ENCODE measurements around the gene HOXB5. TPM values are rescaled to one million over a fixed set of nuclear protein-coding genes. Genes with fewer than 3 reads are reported as not detected.

HOXB5 gene
- total RNA-seq, 1 donor from 2014 or later, result not detected

- DNase-seq (ENCODE audit: low spot score), result no peak
Measured at GRCh38 chr17:48568499-48569239, 24.9 kb downstream of the HOXB5 start.

GRCh38 chr17:48567646-48568354 is 25.8 kb downstream of the HOXB5 start:
- intact Hi-C loops (cut with DNase I), result no loop called here
- no peak for DNase-seq (ENCODE audit: low spot score)

More at GRCh38 chr17:48568499-48569239, 24.9 kb downstream of the HOXB5 start:
- intact Hi-C loops (cut with DNase I), result no loop called here

DNA sequence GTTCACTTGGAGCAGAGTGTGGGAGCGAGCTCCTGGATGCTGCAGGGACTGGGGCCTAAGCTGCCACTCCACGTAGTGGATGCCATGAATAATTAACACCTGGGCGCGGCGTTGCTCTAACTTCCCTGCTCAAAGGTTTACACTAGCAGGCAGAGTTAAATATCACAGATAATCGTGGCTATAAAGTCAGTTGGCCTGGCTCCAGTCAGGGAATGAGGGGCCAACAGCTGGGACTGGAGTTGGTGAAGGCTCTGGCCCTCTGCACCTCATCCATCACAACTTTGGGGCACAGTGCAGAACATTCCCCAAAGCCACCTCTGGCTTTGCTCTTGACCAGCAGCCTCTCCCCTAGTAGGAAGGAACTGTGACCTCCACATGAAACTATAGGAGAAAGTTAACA is 26.4 kb downstream of the HOXB5 start:
- DNase-seq (ENCODE audit: low spot score), result no peak
- intact Hi-C loops (cut with DNase I), result no loop called here

DNA sequence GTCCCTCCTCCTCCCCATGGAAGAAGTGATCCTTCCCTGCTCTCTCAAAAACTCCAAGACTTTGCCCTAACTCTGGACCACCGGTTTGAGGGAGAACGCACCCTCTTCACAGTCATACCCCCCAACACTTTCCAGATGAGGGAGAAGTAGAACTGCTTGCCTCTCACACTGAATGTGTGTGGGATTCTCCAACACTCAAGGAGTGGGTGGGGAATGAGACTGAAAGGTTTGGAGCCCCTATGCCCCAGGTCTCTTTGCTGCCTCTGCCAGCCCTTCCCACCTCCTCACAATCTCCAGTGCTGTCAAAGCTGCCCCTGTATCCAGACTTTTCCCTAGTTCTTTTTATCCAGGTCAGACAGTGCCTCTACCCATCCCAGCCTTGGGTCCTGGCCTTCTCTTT is 26.9 kb downstream of the HOXB5 start:
- intact Hi-C loops (cut with DNase I), result no loop called here
- no peak for DNase-seq (ENCODE audit: low spot score)

GRCh38 chr17:48565925-48566710 is 27.5 kb downstream of the HOXB5 start:
- no peak for DNase-seq (ENCODE audit: low spot score)
- intact Hi-C loops (cut with DNase I), result no loop called here

GRCh38 chr17:48565022-48565554 is 28.5 kb downstream of the HOXB5 start:
- intact Hi-C loops (cut with DNase I), result no loop called here
- DNase-seq (ENCODE audit: low spot score), result no peak

DNA sequence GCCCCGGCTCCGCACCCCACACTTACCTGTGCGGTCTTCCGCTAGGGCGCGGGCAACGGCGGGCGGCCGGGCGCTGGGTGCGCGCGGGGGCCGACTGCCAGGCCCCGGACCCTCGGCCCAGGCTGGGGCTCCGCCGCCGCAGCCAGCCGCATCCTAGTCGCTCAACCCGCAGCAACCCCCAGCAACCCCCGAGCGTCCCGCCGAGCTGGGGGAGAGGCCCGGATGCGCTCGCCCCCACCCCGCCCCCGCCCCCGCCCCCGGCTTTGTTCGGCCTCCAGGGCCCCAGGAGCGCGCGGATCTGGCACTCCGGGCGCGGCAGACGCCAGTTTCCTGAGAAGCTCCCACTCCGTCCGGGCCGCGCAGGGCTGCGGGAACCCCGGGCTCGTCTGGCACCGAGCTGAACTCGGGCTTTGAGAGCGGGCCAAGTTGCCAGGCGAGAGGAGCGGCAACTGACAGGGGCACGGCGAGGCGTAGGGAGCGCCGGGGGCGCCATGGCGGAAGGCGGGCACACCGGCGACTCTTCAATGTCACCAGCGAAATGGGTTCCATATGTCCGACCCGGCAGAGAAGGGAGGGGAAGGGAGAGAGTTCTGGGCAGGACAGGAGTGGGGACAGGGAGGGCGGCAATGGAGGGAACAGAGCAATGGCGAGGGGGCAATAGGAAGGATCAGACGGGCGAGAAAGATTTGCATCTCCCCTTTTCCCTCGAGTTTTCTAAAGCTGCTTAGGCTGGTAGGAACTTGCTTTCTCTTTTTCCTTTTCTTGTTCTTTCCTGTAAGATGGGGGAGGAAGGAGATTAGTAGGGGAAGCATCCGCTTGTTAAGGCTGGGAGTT is 29.2 kb downstream of the HOXB5 start:
- intact Hi-C loops (cut with DNase I), result no loop called here
- no peak for DNase-seq (ENCODE audit: low spot score)

DNA sequence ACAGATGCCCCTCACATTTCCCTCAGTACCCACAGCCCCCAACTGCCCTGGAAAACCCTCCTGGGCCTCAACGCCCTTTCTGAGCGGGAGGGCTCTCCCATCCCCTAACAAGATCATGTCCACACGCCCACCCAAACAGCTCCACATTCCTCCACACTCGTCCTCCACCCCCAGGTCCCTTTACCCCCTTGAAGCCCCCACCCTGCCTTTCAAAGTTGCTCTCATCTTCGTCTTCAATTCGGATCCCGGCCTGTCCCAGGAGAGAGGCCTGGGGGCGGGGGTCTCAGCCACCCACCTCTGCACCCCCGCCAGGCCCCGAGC is 29.8 kb downstream of the HOXB5 start:
- DNase-seq (ENCODE audit: low spot score), result no peak
- intact Hi-C loops (cut with DNase I), result no loop called here

- DNase-seq (ENCODE audit: low spot score), result no peak
- intact Hi-C loops (cut with DNase I), result no loop called here
Measured at GRCh38 chr17:48563385-48563838, 30.2 kb downstream of the HOXB5 start.

- DNase-seq (ENCODE audit: low spot score), result no peak
- intact Hi-C loops (cut with DNase I), result no loop called here
Measured at GRCh38 chr17:48562934-48563333, 30.6 kb downstream of the HOXB5 start.

DNA sequence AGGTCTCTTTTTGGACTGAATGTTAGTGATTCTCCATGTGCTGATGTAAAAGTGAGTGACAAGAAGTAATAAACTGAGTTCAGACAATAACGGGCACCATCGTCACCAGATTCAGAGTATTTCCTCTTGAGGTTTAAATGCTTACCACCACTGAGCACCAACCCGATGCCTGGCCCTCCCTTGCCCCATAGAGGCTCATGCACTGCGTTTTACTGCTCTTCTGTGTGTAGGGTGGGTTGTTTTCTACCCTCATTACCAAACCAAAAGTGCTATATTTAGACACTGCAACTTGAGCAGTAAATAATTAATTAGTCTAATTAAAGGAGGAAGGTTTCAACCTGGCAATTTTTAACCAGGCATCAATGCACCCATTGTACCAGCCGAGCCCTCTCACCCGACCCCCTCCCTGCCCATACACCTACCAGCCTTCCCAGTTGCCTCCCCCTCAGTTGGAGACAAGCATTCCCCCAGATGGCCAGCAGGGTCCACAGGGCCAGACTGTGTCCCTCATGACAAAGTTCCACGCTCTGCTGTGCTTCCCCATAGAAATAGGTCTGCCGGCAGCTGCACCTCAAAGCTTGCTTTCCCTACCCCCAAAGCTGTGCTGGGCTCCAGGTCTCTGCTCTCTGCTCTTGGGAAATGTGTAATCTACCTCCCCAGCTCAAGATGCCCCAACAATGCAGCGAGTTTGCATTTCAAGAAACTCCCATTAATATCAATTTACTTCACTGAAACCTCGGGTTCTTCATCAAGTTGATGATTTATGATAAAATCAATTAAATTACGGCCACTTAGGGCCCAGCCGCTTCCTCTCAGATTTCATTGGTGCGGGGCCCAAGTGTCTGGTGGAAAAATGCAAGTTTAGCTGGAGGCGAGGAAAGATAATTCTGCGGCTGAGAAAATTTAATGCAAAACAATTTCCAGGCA is 31.4 kb downstream of the HOXB5 start:
- intact Hi-C loops (cut with DNase I), result no loop called here
- no peak for DNase-seq (ENCODE audit: low spot score)

DNA sequence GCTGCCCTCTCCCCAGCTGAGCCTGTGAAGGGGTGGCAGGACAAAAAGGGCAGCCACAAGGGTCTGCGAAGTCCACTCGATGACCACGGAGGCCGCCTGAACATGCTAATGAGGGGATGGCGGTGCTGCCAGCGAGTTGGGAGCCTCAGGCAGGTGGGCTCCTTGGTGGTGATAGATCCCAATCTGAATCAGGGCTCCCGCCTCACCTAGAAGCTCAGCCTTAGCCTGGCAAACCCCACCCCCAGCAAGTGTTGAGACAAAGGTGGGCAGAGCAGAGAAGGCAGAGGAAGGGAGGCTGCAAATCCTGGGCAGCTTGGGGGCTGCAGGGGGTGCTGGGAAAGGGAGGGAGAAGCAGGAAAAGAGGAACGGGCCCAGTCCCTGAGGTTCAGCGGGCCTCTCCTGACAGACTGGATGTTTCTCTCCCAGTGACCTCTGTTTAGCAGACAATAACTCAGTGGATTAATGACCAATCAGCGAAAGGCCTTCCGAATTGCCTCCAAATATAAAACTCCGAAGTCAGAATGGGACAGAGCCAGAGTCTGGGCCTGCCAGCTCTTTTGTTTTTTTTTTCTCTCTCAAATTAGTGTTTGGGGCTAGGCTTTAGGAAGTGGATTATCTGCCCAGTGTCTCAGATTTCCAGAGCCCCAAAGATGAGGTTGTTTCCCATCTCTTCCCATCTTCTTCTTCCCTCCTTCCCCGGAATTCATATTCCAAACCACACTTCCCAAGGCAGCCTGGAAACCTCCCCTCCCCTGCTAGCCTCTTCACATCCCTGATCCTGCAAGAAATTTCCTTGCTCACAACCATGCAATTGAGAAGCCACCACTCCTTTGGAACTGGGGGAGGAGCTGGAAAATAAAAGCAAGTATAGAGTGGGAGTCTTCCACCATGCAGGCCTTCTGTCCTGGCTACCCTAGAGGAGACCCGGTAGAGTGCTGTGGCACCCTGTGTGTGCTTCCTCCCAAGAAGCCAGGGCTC is 33.5 kb downstream of the HOXB5 start:
- DNase-seq (ENCODE audit: low spot score), result no peak
- intact Hi-C loops (cut with DNase I), result no loop called here

- no peak for DNase-seq (ENCODE audit: low spot score)
- intact Hi-C loops (cut with DNase I), result no loop called here
Measured at GRCh38 chr17:48559122-48559839, 34.3 kb downstream of the HOXB5 start.

DNA sequence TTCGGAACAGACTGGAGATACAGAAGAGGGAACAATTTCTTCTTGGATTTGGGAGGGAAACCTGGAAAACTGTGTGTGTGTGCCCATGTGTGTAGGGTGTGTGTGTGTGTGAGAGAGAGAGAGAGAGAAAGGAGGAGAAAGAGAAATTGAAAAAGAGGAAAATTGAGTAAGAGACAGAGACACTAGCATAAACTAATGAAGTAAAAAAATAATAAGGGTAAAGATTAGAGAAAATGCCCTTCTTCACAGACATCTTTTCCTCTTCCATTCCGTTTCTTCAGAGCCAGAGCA is 34.8 kb downstream of the HOXB5 start:
- intact Hi-C loops (cut with DNase I), result no loop called here
- DNase-seq (ENCODE audit: low spot score), result no peak

DNA sequence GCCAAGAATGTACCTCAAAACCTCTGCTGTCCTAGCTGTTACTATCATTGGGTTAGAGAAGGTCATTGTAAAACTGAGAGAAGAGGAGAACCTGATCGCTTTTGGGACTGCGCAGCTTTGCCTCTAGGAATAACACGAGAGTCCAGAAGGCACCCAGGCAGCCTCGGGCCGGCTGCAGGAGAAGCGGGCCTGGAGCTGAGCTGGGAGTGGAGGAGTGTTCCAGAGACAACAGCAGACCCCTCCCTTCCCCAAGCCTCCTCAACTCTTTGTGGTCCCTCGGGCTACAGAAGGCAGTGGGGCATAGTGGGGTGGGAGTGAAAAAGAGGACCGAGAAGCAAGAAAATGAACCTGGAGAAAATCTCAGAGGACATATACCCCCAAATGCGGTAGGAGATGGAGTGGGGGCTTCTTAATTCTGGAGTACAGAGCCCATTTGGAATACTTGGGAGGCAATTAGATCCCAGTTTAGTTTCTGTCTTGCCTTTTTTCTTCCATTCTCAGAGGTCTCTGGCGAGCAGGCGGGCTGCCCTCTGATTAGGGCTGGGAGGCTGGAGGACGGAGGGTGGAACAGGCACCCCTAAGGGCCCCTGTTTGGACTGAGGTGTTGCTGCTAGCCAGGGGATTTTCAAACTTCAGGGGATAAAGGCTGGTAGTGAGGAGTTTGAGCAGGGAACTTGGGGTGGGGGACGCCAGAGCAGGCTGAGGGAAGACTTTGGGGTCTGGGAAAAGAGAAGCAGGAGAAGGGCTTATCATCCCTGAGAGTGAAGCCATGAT is 35.3 kb downstream of the HOXB5 start:
- DNase-seq (ENCODE audit: low spot score), result no peak
- intact Hi-C loops (cut with DNase I), result no loop called here
